Right lobe of liver (tissue), 6 donors: ENCODE measurements around the gene DLG4. TPM values are rescaled to one million over a fixed set of nuclear protein-coding genes. Genes with fewer than 3 reads are reported as not detected.
"Not testable (repeated sequence)": the region's sequence is repeated elsewhere in the genome, so short reads cannot be mapped to it uniquely, and the experiment has no call there.

ENCODE experiments used
- ATAC-seq, 4 donors: fragments of 200-7000 bp; cut with Tn5 transposase; one replicate each; pipeline ENCODE4 v1.9.1; 2020; ENCODE audit warnings: mild to moderate bottlenecking in 4 of 4, moderate library complexity in 4 of 4
- DNase-seq, 3 donors: peaks; one replicate each; pipeline ENCODE4 v3.0.0-alpha.2; 2020
- H3K27ac ChIP-seq, 3 donors: fragments of 200-600 bp; one replicate each; pipeline ENCODE4 v1.8.0; 2022
- H3K27me3 ChIP-seq, 2 donors: fragments of 200-600 bp; one replicate each; pipeline ENCODE4 v1.8.0; 2022
- H3K36me3 ChIP-seq, 4 donors: fragments of 200-600 bp; sonication (generic) in 1 of 4; one replicate each; pipeline versions ENCODE4 v1.5.1 to v1.8.0; 2017 to 2022; ENCODE audit warnings: control low read depth in 1 of 4
- H3K4me1 ChIP-seq, 4 donors: fragments of 200-600 bp; sonication (generic) in 1 of 4; one replicate each; pipeline versions ENCODE4 v1.5.1 to v1.8.0; 2017 to 2022; ENCODE audit warnings: control low read depth in 1 of 4
- H3K4me3 ChIP-seq, 3 donors: fragments of 200-600 bp; one replicate each; pipeline ENCODE4 v1.8.0; 2022
- H3K9me3 ChIP-seq, 4 donors: fragments of 200-600 bp; sonication (generic) in 1 of 4; one replicate each; pipeline versions ENCODE4 v1.5.1 to v1.8.0; 2017 to 2022; ENCODE audit warnings: control low read depth in 1 of 4
- CTCF ChIP-seq, 4 donors: fragments of 200-600 bp in 3 of 4; fragments of 450-650 bp in 1 of 4; IDR thresholded peaks; one replicate each; pipeline versions ENCODE4 v1.5.1 to v1.8.0; 2016 to 2022; ENCODE audit warnings: antibody characterized with exemption in 4 of 4, mild to moderate bottlenecking in 2 of 4
- POLR2A ChIP-seq: fragments of 450-650 bp; IDR thresholded peaks from one replicate; pipeline ENCODE4 v1.6.1; 2017; ENCODE audit warnings: antibody characterized with exemption, mild to moderate bottlenecking
- WGBS: methylation state at CpG from one replicate; pipeline ENCODE4 v1.1.6; 2018; ENCODE audit warnings: low coverage, low lambda C conversion rate; ENCODE audit not compliant: insufficient coverage; ENCODE audit errors: missing lambda C conversion rate; 5-methylcytosine and 5-hydroxymethylcytosine counted together
- intact Hi-C, 2 donors: fragments of 100-400 bp; cut with DNase I; formaldehyde crosslinking; loops; one replicate each; pipeline versions ENCODE4 v1.11.2 to v1.14.1; 2022
- total RNA-seq, 6 experiments: library from RNA; depleted of rRNA in 2 of 6; stranded (reverse); fragments of >200 nt in 2 of 6; fragmentation: NEBNext Ultra II Directional in 3 of 6; extraction: Animal tissue kit (Norgen Biotek cat#: 25700) in 3 of 6; gene quantifications; one replicate each; pipeline versions ENCODE4 v1.1.0 to v1.2.4, GENCODE V29; 2016 to 2023
- donor health status: DM: no; HTN: yes; CAD: no.
- donor health status: DM: no; HTN: no; CAD: no.
- donor health status: DM: no; HTN: no; CAD: no.
- donor health status: DM: no; HTN: yes; CAD: no.
- donor health status: DM: no; HTN: yes; CAD: no.

The DLG4 gene
- total RNA-seq, 6 experiments from 2014 or later = 3.0 to 6.4 (median 4.1) TPM

GRCh38 chr17:7186241-7186640, 33.4 kb downstream of the DLG4 start:
- WGBS = 47% methylated on average over 7 of the region's 7 CpGs
- H3K27me3 ChIP-seq = no peaks in the 10 kb centered on the region
- H3K4me3 ChIP-seq = no peak overlapping the region
- H3K9me3 ChIP-seq = no peaks in the 10 kb centered on the region
- H3K27ac ChIP-seq = no peak overlapping the region
- ATAC-seq (peak; percentile 63 to 73 (median 68)), DNase-seq (peak in 2 of 3 donors; percentile 43 to 55)
- no peaks in the 10 kb centered on the region for H3K36me3 ChIP-seq
- no peak for TF ChIP-seq POLR2A
- peak; percentile 40 to 50 (median 48) for TF ChIP-seq CTCF (IDR thresholded peaks at IDR 0.05)
- peaks cover 0 to 13% (median 5%) of the 10 kb centered on the region in 4 donors for H3K4me1 ChIP-seq
- intact Hi-C loops = no loop called here

GRCh38 chr17:7184647-7185046, 35.0 kb downstream of the DLG4 start:
- intact Hi-C loops = no loop called here
- WGBS = 86% methylated on average over 6 of the region's 6 CpGs
- H3K27ac ChIP-seq = peak overlapping the region; percentile 14 to 54 (median 44)
- no peak overlapping the region for H3K4me3 ChIP-seq
- peaks cover 0 to 19% (median 8%) of the 10 kb centered on the region in 4 donors for H3K4me1 ChIP-seq
- H3K36me3 ChIP-seq = no peaks in the 10 kb centered on the region
- DNase-seq (no peak), ATAC-seq (no peak)
- no peaks in the 10 kb centered on the region for H3K9me3 ChIP-seq
- TF ChIP-seq CTCF (IDR thresholded peaks at IDR 0.05) = no peak
- no peak for TF ChIP-seq POLR2A
- no peaks in the 10 kb centered on the region for H3K27me3 ChIP-seq

GRCh38 chr17:7184091-7184488, 35.5 kb downstream of the DLG4 start:
- WGBS = 25% methylated on average over 14 of the region's 14 CpGs
- Histone ChIP-seq H3K4me1 (peaks cover 0 to 19% (median 8%) of the 10 kb centered on the region in 4 donors), H3K27me3 (no peaks in the 10 kb centered on the region), H3K27ac (peak overlapping the region; percentile 14 to 54 (median 44)), H3K9me3 (no peaks in the 10 kb centered on the region), H3K4me3 (no peak overlapping the region), H3K36me3 (no peaks in the 10 kb centered on the region)
- TF ChIP-seq CTCF (IDR thresholded peaks at IDR 0.05) (no peak), POLR2A (peak; percentile 35)
- ATAC-seq = peak; percentile 54 to 61 (median 60)
- peak; percentile 88 to 90 (median 89) for DNase-seq
- intact Hi-C loops = no loop called here

- no peak for TF ChIP-seq POLR2A
- TF ChIP-seq CTCF (IDR thresholded peaks at IDR 0.05) = no peak
- no peak overlapping the region for H3K4me3 ChIP-seq
- 57% methylated on average over 5 of the region's 7 CpGs for WGBS
- DNase-seq = peak in 1 of 3 donors; percentile 50
- H3K36me3 ChIP-seq = no peaks in the 10 kb centered on the region
- H3K27ac ChIP-seq = peak overlapping the region in 2 of 3 donors; percentile 14 to 54
- intact Hi-C loops = no loop called here
- H3K9me3 ChIP-seq = no peaks in the 10 kb centered on the region
- peaks cover 0 to 19% (median 8%) of the 10 kb centered on the region in 4 donors for H3K4me1 ChIP-seq
- no peaks in the 10 kb centered on the region for H3K27me3 ChIP-seq
- peak in 3 of 4 donors; percentile 6 to 48 (median 11) for ATAC-seq
Measured at GRCh38 chr17:7183433-7184090, 36.1 kb downstream of the DLG4 start.

- H3K4me1 ChIP-seq = peaks cover 0 to 24% (median 8%) of the 10 kb centered on the region in 4 donors
- WGBS = 96% methylated on average over 2 of the region's 2 CpGs
- H3K27ac ChIP-seq, DNase-seq, H3K36me3 ChIP-seq, intact Hi-C loops, H3K4me3 ChIP-seq, H3K27me3 ChIP-seq, ATAC-seq, H3K9me3 ChIP-seq: not testable (repeated sequence)
Measured at GRCh38 chr17:7182101-7182500, 37.5 kb downstream of the DLG4 start.
